DMS 273 treated with DMSO at 0.1 percent for 48 hours (cell line): ENCODE data around the gene CCIN.
"Not testable (repeated sequence)": the region's sequence is repeated elsewhere in the genome, so short reads cannot be mapped to it uniquely, and the experiment has no call there.

Experiments used
- DNase-seq: peaks from one replicate; lab custom pipeline; 2025; lab: John Stamatoyannopoulos, UW

Gene CCIN

DNA sequence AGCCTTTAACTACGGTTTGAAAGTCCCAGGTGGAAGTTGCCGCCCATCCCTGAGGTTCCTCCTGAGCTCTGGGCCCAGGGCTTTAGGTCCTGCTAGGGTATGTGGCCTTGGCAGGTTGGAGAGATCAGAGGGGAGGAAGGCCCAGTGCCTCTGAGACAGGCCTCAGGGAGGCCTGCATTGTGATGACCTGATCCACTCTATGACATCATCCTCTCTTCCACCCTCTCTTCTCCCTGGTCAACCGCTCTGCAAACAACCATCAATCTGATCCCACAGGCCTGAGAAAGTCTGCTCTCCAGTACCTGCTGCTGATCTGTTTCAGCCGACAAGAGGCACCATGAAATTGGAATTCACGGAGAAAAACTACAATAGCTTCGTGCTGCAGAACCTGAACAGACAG, at the start of gene CCIN:
TSS of gene CCIN (plus strand) at position 223 of the 400 bp plus-strand sequence. CDS start at position 338, 115 bp downstream.
- no peak for DNase-seq

GRCh38 chr9:36119476-36119875, 49.7 kb upstream of the CCIN start:
- no peak for DNase-seq

DNA sequence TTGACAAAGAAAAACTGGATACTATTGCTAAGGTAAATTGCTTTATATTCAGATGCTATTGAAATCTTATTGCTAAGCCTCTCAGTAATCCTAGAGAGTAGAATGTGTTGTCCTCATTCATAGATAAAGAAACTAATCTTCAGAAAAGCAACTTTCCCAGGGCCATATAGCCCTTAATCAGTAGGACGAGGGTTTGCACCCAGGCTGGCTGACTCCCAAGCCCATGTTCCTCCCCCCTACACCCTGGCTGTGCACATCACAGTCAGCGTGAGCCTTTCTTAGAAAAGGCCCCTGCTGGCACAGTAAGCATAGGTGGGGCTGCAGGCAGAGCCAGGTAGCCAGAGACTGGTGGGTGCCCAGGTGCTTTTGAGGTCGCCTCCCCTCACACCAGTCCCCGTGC, 48.5 kb upstream of the CCIN start:
- no peak for DNase-seq

GRCh38 chr9:36121971-36122370, 47.2 kb upstream of the CCIN start:
- DNase-seq = no peak

GRCh38 chr9:36123515-36123914, 45.7 kb upstream of the CCIN start:
- no peak for DNase-seq

DNA sequence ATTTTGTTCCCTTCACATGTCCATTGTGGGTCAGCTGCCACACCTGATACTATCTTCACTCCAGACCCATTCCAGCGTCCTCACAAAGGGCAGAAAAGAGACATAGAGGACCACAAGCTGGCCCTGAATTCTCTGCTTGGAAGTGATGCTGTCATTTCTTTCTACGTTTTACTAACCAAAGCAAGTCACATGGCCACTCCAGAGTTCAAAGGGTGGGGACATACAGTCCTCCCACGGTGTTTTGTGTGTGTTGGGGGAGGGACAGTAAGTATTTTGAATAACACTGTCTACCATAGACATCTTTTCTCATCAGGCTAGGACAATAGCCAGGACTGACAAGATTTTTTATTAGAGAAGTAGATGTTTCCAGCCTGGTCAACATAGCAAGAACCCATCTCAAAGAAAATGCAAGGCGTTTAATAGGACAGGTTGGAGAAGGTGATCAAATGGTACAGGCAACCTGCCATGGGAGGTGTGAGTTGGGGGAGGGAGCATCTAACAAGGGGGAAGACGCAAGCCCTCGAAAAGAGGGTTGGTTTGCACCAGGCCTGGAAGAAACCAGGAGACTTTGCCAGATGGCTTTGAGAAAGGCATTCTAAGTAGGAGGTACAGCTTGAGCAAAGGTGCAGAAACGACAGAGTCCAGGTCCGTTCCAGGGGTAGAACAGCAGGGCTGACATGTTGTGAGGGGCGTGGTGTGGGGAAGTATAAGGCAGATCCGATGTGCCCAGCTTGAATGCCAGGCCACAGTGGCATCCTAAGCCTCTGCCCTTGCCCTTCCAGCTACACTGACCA, 43.9 kb upstream of the CCIN start:
- DNase-seq = no peak

DNA sequence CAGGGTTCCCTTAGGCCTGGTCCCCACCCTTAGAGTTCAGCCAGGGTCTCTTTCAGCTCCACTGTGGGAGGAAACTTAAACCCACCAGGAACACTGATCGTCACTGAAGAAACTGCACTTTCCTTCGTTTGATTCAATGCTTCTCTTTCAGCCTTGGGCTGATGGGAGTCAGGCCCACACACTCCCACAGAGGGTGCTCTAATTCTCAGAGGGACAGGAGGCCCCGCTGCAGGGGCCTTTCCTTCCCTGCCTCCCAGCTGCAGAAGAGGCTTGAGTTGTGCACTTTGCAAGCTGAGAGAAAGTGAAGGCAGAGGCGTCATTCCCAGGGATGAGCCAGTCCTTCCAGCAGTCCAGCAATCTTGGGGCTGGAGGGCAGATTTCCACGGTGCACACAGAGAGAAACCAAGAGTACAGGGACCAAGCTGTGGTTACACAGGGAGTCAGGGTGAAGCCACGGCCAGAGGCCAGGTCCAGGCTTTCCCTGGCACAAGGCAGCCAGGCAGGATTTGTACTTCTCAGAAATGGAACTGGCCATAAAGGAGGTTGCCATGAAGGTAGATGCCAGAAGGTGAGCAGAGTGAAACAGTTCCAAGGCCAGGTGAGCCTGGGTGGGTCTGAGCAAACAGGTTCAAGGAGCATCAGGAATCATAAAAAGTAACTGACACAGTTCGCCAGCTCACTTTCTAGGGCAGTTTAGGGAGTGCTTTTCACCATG, 43.0 kb upstream of the CCIN start:
- no peak for DNase-seq

DNA sequence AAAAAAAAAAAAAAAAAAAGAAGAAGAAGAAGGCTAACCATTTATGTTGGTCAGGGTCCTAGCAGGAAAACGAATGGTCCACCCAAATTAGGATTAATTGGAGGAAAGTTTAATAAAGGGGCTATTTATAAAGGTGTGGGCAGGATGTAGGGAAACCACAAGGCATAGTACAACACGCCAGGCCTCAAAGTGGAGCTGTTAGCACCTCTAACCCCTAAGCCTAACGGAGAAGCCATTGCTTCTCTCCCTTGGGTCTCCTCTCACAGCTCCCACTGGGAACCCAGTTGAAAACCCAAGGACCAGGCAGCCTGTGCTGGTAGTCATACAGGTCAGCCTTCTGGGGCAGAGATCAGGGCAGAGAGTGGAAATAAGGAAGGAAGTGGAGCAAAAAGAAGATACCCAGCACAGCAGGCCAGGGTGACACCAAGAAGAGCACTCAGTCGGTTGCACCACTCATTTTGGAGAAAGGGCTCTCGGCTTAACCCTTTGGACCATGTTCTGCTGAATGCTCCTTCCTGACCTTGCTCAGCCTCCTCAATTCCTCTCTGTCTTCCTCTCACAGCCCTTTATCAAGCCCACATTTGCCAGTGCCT, 41.4 kb upstream of the CCIN start:
- no peak for DNase-seq

DNA sequence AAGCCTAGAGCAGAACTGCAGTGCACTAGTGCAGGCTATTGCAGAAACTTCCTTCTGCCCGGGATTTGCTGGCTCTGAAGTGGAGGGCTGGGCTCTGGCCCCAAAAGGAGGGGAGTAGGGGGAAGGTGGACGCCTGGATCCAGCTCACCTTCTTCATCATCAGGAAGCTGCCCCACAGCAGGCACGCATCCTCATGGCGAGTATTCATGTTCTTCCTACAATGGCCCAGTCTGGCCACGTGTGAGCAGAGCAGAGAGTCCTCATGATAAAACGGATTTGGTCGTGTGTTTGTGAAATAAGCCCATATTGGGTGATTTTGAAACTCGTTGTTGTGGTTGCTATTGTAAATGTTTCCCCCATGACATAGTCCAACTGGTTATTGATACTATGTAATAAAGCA, 40.8 kb upstream of the CCIN start:
- DNase-seq = no peak

- DNase-seq = no peak
Measured at GRCh38 chr9:36129139-36129538, 40.0 kb upstream of the CCIN start.

- DNase-seq = not testable (repeated sequence)
Measured at GRCh38 chr9:36131666-36132065, 37.5 kb upstream of the CCIN start.

DNA sequence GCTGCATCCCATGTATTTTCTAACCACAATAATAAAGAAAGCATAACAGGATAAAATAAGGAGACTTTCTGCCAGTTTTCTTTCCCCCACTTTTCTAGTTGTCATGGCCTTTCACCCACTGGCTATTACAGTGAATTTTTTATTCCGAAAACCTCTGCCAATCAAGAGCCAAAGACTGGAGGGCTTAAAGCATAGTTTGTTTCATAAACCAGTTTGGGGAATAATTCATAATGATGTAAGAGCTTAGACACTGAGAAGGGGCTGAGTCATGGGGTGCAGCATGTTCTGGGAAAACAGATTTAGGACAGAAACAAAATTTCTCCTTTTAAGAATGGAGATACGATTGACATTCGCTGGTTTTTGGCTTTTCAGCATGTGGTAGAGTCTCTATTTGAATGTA, 37.1 kb upstream of the CCIN start:
- no peak for DNase-seq

DNA sequence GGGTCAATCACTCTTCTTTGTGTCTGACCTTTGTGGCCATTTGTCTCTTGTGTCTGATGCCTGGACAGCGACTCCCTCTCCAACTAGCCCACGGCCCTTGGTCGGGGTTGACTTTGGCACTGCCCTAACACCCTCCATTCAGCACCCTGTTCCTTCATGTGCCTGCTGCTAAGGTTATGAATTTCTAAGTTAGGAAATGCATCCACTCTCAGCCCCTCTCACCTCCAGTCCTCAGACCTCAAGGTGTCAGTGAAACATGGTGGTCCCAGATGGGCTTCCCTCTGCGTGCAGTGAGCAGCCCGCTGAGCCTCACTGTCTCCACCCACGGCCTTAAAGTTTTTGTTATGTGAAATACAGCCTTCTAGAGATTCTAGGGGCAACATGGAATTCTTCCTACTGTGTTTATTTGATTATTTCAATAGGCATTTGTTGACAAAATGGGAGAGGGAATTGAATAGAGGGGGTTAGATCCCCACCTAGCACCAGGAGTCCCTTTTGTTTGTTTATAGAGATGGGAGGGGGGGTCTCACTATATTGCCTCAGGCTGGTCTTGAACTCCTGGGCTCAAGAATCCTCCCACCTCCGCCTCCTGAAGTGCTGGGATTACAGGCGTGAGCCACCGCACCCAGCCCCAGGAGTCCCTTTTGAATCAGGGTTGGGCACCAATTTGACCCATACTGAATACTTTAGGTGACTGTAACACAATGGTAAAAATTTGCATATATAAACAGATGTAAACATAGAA, 34.3 kb upstream of the CCIN start:
- DNase-seq = no peak

- DNase-seq = no peak
Measured at GRCh38 chr9:36135741-36136271, 33.4 kb upstream of the CCIN start.

DNA sequence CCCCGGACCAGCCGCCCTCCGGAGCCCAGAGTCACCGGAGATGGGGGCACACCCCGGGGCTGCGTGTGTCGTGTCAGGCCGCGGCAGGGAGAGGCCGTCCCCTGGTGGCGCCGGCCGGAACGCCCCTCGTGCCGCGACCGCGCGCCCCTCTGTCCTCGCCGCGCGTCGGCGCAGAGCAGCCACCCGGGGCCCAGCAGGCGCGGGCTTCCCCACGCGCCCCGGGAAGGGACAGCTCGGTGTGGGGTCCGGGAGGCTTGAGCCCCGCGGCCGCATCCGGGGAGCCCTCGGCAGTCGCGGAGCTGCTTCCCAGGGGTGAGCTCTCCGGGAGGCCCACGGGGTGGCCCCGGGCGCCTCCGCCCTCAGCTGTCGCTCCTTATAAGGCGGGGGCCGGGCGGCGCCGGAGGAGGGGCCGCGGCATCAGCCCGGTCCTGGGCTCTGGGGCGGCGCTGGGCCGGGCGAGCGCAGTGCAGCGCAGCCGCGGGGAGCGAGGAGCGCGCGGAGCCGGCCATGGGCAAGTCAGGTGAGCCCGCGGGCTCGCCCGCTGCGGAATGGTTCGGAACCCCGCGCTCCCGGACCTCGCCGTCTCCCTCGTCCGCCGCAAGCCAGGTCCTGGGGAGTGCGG, 32.8 kb upstream of the CCIN start, which contains the start of gene GLIPR2:
TSS of gene GLIPR2 (plus strand) at position 462 of the 622 bp plus-strand sequence. CDS start at position 508, 46 bp downstream.
- DNase-seq = peak; percentile 24

GRCh38 chr9:36136894-36137391, 32.2 kb upstream of the CCIN start:
- no peak for DNase-seq

DNA sequence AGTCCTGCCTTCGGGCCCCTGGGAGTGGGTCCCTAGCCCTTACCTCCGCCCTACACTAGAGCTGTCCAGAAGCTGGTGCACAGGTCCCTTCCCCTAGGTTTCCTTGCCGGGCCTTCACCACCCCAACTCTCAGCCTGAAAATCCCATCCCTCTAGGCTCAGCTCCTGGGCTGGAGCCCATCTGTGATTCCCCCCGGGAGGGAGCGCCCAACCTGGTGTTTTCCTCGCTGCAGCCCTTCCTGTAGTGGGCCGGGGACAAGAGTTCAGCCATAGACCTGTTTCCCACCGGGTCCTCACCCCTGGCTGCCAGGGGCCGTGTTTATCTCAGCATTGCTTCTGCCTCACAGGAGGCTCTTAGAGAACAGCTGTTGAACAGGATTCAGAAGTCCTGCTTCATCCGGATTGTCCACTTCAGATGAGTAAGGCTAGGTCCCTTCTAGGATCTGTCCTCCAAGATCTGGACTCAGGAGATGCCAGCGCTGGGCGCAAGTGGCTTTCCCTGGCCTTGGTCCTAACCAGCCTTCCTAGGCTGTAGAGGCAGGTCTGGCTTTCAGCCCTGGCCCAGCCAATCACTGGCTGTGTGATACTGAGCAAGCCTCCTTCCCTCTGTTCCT, 31.7 kb upstream of the CCIN start:
- DNase-seq = no peak

DNA sequence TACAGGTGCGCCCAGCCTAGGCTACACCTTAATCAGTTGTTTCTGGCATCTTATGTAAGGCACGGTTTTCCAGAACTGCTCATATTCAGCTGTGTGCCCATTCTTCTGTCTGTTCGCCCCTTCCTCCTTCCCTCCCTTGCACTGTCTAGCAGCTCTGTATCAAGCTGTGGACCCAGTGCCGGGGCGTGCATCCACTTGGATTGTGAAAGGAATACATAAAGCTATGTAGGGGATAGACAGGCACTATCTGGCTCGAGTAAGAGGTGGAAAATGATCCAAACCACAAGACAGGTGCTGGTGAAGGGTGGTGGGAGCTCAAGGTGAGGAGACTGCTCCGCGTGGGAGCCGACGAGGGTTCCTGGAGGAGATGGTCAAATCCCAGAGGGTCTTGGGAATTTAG, 30.7 kb upstream of the CCIN start:
- no peak for DNase-seq

- no peak for DNase-seq
Measured at GRCh38 chr9:36138901-36139300, 30.3 kb upstream of the CCIN start.

GRCh38 chr9:36140086-36141084, 28.8 kb upstream of the CCIN start:
- no peak for DNase-seq
